Heart left ventricle (tissue), 16 donors: ENCODE measurements around the gene OR2H2. TPM values are rescaled to one million over a fixed set of nuclear protein-coding genes. Genes with fewer than 3 reads are reported as not detected.
A peak's percentile ranks its signal among the peaks of the same experiment; 100 is the strongest.

Experiments used
- ATAC-seq, 4 donors: fragments of 200-7000 bp; cut with Tn5 transposase; one replicate each; pipeline ENCODE4 v1.9.1; 2020 to 2022; ENCODE audit warnings: moderate library complexity in 4 of 4, mild to moderate bottlenecking in 3 of 4, moderate number of reproducible peaks in 1 of 4
- DNase-seq, 5 donors: peaks; one replicate each; pipeline ENCODE4 v3.0.0-alpha.2; 2020
- H3K27ac ChIP-seq, 12 donors: fragments of 200-600 bp; sonication (generic) in 4 of 12; one replicate each; pipeline versions ENCODE4 v1.5.0 to v1.8.0; 2016 to 2022; ENCODE audit warnings: mild to moderate bottlenecking in 2 of 12
- H3K27me3 ChIP-seq, 9 donors: fragments of 200-600 bp; sonication (generic) in 2 of 9; one replicate each; pipeline versions ENCODE4 v1.5.1 to v1.8.0; 2016 to 2022; ENCODE audit warnings: mild to moderate bottlenecking in 3 of 9
- H3K36me3 ChIP-seq, 9 donors: fragments of 200-600 bp; sonication (generic) in 2 of 9; one replicate each; pipeline versions ENCODE4 v1.5.0 to v1.8.0; 2018 to 2022; ENCODE audit warnings: mild to moderate bottlenecking in 2 of 9
- H3K4me1 ChIP-seq, 12 donors: fragments of 200-600 bp; sonication (generic) in 4 of 12; one replicate each; pipeline versions ENCODE4 v1.5.0 to v1.8.0; 2016 to 2022; ENCODE audit warnings: mild to moderate bottlenecking in 3 of 12
- H3K4me3 ChIP-seq, 12 donors: fragments of 200-600 bp; sonication (generic) in 4 of 12; one replicate each; pipeline versions ENCODE4 v1.5.0 to v1.8.0; 2017 to 2022; ENCODE audit warnings: mild to moderate bottlenecking in 9 of 12, moderate library complexity in 4 of 12
- H3K9me3 ChIP-seq, 12 donors: fragments of 200-600 bp; sonication (generic) in 4 of 12; one replicate each; pipeline versions ENCODE4 v1.5.0 to v1.8.0; 2016 to 2022; ENCODE audit warnings: mild to moderate bottlenecking in 1 of 12
- CTCF ChIP-seq, 12 donors: fragments of 200-600 bp; sonication (generic) in 4 of 12; IDR thresholded peaks; one replicate each; pipeline versions ENCODE4 v1.5.0 to v1.8.0; 2018 to 2022; ENCODE audit warnings: antibody characterized with exemption in 12 of 12, mild to moderate bottlenecking in 5 of 12
- POLR2A ChIP-seq, 2 donors: fragments of 450-650 bp; IDR thresholded peaks; one replicate each; pipeline ENCODE4 v1.6.1; 2017; ENCODE audit warnings: antibody characterized with exemption in 2 of 2, mild to moderate bottlenecking in 2 of 2, moderate library complexity in 2 of 2
- WGBS, 4 donors: extraction: QIAGEN DNeasy Blood & Tissue Kit in 2 of 4; methylation state at CpG; one replicate each; pipeline versions ENCODE4 v1.1.5 to v1.1.7; 2013 to 2018; 5-methylcytosine and 5-hydroxymethylcytosine counted together
- intact Hi-C, 10 donors: fragments of 100-400 bp; cut with DNase I; formaldehyde crosslinking; loops; one replicate each; pipeline versions ENCODE4 v1.11.1 to v1.14.2; 2022
- polyA plus RNA-seq, 2 donors: library from polyadenylated mRNA; stranded (reverse); fragments of 200-250 nt; gene quantifications; one replicate each; pipeline ENCODE4 v1.2.3, GENCODE V29; 2013
- total RNA-seq, 9 donors: library from RNA; depleted of rRNA in 2 of 9; stranded (reverse); fragments of >200 nt in 2 of 9; fragmentation: NEBNext Ultra II Directional in 3 of 9; extraction: Animal tissue kit (Norgen Biotek cat#: 25700) in 3 of 9; gene quantifications; one replicate each; pipeline versions ENCODE4 v1.1.0 to v1.2.4, GENCODE V29; 2016 to 2023
- donor health status: ischemic (EF 13 %, LVEDD 7.1; RV severe dilation, severe dysfunction).
- donor health status: healthy with polysubstance abuse.
- donor health status: DM: no; HTN: yes; CAD: no.
- donor health status: DM: no; HTN: no; CAD: no.
- donor health status: ischemic (EF 25% LVEDD 6.9; RV normal size, moderate dysfunction).
- donor health status: ischemic (EF 25% LVEDD 5.7; RV mildly dilated, moderate dysfunction).
- donor health status: healthy.
- donor health status: DM: yes; HTN: yes; CAD: no.
- donor health status: ischemic (EF 35%, LVEDD 5.7; RV mildly dilated, moderate dysfunction).
- donor health status: nonischemic (EF 11% LVEDD 7.7; RV severe dilation, severe dysfunction).
- donor health status: DM: yes; HTN: yes; CAD: no.
- donor health status: PGD.
- donor health status: ischemic (EF 29% LVEDD 5.4; RV normal size, mild dysfunction).
- donor health status: nonischemic (EF 23%, LVEDD 6.1; RV moderate dilation, normal function).

The OR2H2 gene
- total and polyA plus RNA-seq, 11 donors: not detected

- Histone ChIP-seq H3K27ac (no peak overlapping the region), H3K36me3 (peaks cover 0 to under 1% (median 0%) of the 10 kb centered on the region in 9 donors), H3K4me3 (no peak overlapping the region), H3K4me1 (peaks cover 0 to 46% (median 29%) of the 10 kb centered on the region in 12 donors), H3K9me3 (no peaks in the 10 kb centered on the region), H3K27me3 (peaks cover 0 to 6% (median 0%) of the 10 kb centered on the region in 9 donors)
- DNase-seq (no peak), ATAC-seq (no peak)
- intact Hi-C loops: no loop called here
- TF ChIP-seq CTCF (IDR thresholded peaks at IDR 0.05) (no peak), POLR2A (IDR thresholded peaks at IDR 0.05) (no peak)
- WGBS, 4 donors: 79 to 95% (median 83%) methylated on average over 2 of the region's 2 CpGs
Measured at GRCh38 chr6:29629571-29629970, 44.6 kb downstream of the OR2H2 start.

GRCh38 chr6:29630315-29630714 lies 45.4 kb downstream of the OR2H2 start:
- Histone ChIP-seq H3K27me3 (peaks cover 0 to 6% (median 0%) of the 10 kb centered on the region in 9 donors), H3K4me1 (peaks cover 0 to 46% (median 29%) of the 10 kb centered on the region in 12 donors), H3K27ac (no peak overlapping the region), H3K4me3 (no peak overlapping the region), H3K36me3 (no peaks in the 10 kb centered on the region), H3K9me3 (no peaks in the 10 kb centered on the region)
- no peak for ATAC-seq
- no peak for TF ChIP-seq POLR2A (IDR thresholded peaks at IDR 0.05)
- TF ChIP-seq CTCF (IDR thresholded peaks at IDR 0.05): no peak
- intact Hi-C loops: no loop called here
- no peak for DNase-seq
- 71 to 77% (median 74%) methylated on average over 9 of the region's 9 CpGs for whole genome bisulfite sequencing, 4 donors

- Histone ChIP-seq H3K36me3 (no peaks in the 10 kb centered on the region), H3K4me3 (peak overlapping the region in 6 of 12 donors; percentile 0 to 96 (median 77)), H3K9me3 (no peaks in the 10 kb centered on the region), H3K27me3 (peaks cover 0 to 6% (median 0%) of the 10 kb centered on the region in 9 donors), H3K27ac (no peak overlapping the region), H3K4me1 (peaks cover 0 to 46% (median 29%) of the 10 kb centered on the region in 12 donors)
- TF ChIP-seq POLR2A (IDR thresholded peaks at IDR 0.05) (no peak), CTCF (IDR thresholded peaks at IDR 0.05) (no peak)
- WGBS, 4 donors: 60 to 65% (median 64%) methylated on average over 14 of the region's 14 CpGs
- no peak for ATAC-seq
- intact Hi-C loops: no loop called here
- DNase-seq: peak in 1 of 5 donors; percentile 26
Measured at GRCh38 chr6:29631209-29631810, 46.4 kb downstream of the OR2H2 start.

GRCh38 chr6:29631860-29632731 lies 47.2 kb downstream of the OR2H2 start:
- H3K9me3 ChIP-seq: no peaks in the 10 kb centered on the region
- TF ChIP-seq POLR2A (IDR thresholded peaks at IDR 0.05): no peak
- no peak for TF ChIP-seq CTCF (IDR thresholded peaks at IDR 0.05)
- 4 to 9% (median 7%) methylated on average over 31 to 53 of the region's 53 CpGs for WGBS, 4 donors
- H3K4me1 ChIP-seq: peaks cover 0 to 46% (median 29%) of the 10 kb centered on the region in 12 donors
- peak; percentile 7 to 47 (median 29) for ATAC-seq
- H3K4me3 ChIP-seq: peak overlapping the region; percentile 52 to 96 (median 72)
- intact Hi-C loops: no loop called here
- H3K36me3 ChIP-seq: no peaks in the 10 kb centered on the region
- peak; percentile 67 to 85 (median 71) for DNase-seq
- peak overlapping the region in 11 of 12 donors; percentile 51 to 91 (median 74) for H3K27ac ChIP-seq
- H3K27me3 ChIP-seq: peaks cover 0 to 6% (median 0%) of the 10 kb centered on the region in 9 donors
